Neural crest cell (in vitro differentiated cells): Measurements from ENCODE around the gene RPTOR. TPM values are rescaled to one million over a fixed set of nuclear protein-coding genes. Genes with fewer than 3 reads are reported as not detected.
"Not testable (repeated sequence)": the region's sequence is repeated elsewhere in the genome, so short reads cannot be mapped to it uniquely, and the experiment has no call there.

Source experiments
- DNase-seq: peaks from one replicate; pipeline ENCODE4 v3.0.0; 2021; ENCODE audit warnings: low read depth, mixed read lengths, low spot score
- H3K27ac Mint-ChIP-seq: one replicate; pipeline ENCODE4 v1.8.0; 2021; ENCODE audit warnings: mild to moderate bottlenecking, mixed read lengths; ENCODE audit not compliant: unreplicated experiment
- H3K27me3 Mint-ChIP-seq: 2 replicates; pipeline ENCODE4 v1.8.0; 2021; ENCODE audit warnings: low read depth, mild to moderate bottlenecking, mixed read lengths
- H3K36me3 Mint-ChIP-seq: 2 replicates; pipeline ENCODE4 v1.8.0; 2021; ENCODE audit warnings: low read depth, mild to moderate bottlenecking, mixed read lengths
- H3K4me1 Mint-ChIP-seq: 2 replicates; pipeline ENCODE4 v1.8.0; 2021; ENCODE audit warnings: mixed read lengths
- H3K4me3 Mint-ChIP-seq: one replicate; pipeline ENCODE4 v1.8.0; 2021; ENCODE audit warnings: mild to moderate bottlenecking, mixed read lengths
- H3K9me3 Mint-ChIP-seq: 2 replicates; pipeline ENCODE4 v1.8.0; 2021; ENCODE audit warnings: mixed read lengths
- total RNA-seq: library from RNA; stranded (reverse); gene quantifications from 2 replicates; pipeline ENCODE4 v1.2.1, GENCODE V29; 2021
- TF ChIP-seq, protein P1 (sequence below): fragments of 200-600 bp; sonication (generic); conservative IDR thresholded peaks from 2 replicates; pipeline ENCODE4 v1.5.0; 2021; ENCODE audit warnings: antibody characterized with exemption, mild to moderate bottlenecking

Gene RPTOR
- total RNA-seq, 1 donor from 2014 or later, result 41.1 TPM

DNA sequence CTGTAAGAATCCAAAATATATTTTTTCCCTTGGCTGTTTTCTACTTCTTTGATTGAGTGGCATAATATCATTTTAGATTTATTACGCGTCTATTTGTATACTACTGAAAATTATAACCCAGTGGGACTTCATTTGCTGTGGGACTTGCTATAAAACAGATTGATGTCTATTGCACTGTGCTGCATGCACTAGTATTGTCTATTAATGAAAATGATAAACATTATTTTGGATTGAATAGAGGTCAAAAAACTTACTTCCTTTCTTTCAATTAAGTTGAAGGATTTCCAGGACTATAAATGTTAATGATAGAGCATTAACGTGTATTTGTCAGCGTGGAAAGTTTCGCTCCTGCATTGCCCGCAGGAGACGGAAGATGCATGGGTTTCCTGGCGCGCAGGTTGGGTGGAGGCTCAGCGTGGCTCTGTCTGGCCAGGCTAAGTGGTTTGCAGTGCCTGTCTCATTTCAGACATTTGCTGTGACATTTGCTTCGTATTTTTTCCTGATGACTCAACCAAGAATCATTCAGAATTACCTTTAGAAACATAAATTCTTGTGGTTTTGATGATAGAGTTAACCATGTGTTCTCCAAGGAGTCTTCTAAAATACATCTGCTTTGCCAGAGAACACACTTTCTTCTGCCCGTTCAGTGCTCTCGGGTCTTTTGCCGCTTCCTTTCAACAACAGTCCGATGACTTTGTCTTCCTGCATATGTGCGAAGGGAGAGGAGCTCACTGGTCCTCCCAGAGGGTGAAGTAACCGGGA is 216.7 kb downstream of the RPTOR start:
- TF ChIP-seq, protein P1, sequence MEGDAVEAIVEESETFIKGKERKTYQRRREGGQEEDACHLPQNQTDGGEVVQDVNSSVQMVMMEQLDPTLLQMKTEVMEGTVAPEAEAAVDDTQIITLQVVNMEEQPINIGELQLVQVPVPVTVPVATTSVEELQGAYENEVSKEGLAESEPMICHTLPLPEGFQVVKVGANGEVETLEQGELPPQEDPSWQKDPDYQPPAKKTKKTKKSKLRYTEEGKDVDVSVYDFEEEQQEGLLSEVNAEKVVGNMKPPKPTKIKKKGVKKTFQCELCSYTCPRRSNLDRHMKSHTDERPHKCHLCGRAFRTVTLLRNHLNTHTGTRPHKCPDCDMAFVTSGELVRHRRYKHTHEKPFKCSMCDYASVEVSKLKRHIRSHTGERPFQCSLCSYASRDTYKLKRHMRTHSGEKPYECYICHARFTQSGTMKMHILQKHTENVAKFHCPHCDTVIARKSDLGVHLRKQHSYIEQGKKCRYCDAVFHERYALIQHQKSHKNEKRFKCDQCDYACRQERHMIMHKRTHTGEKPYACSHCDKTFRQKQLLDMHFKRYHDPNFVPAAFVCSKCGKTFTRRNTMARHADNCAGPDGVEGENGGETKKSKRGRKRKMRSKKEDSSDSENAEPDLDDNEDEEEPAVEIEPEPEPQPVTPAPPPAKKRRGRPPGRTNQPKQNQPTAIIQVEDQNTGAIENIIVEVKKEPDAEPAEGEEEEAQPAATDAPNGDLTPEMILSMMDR, result no peak
- H3K27ac Mint-ChIP-seq, result no peak overlapping the region
- no peaks in the 10 kb centered on the region for H3K27me3 Mint-ChIP-seq
- peaks cover 3% of the 10 kb centered on the region for H3K36me3 Mint-ChIP-seq
- no peak for DNase-seq
- peaks cover 7% of the 10 kb centered on the region for H3K4me1 Mint-ChIP-seq
- no peaks in the 10 kb centered on the region for H3K9me3 Mint-ChIP-seq
- no peak overlapping the region for H3K4me3 Mint-ChIP-seq

DNA sequence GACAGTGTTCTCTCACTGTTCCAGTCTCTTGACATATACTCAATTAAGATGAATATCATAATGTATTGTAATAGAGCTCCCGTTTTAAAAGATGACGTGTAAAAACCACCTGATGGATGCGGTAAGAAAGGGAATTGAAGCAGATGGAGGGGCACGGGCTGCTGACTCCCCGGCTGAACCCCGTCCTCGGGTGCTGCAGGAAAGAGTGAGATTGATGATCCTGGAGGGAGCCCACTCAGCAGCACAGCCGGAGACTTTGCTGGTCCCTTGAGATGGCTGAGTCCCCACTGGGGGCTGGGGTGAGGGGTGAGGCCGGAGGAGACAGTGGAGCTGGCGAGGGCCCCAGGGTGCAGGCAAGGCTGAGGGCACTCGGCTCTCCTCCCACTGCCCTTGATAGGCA is 217.4 kb downstream of the RPTOR start:
- TF ChIP-seq, protein P1, result no peak
- DNase-seq, result no peak
- Mint-ChIP-seq H3K4me1 (peaks cover 7% of the 10 kb centered on the region), H3K27ac (peak overlapping the region; percentile 3), H3K4me3 (no peak overlapping the region), H3K9me3 (no peaks in the 10 kb centered on the region), H3K36me3 (peaks cover 3% of the 10 kb centered on the region), H3K27me3 (no peaks in the 10 kb centered on the region)

DNA sequence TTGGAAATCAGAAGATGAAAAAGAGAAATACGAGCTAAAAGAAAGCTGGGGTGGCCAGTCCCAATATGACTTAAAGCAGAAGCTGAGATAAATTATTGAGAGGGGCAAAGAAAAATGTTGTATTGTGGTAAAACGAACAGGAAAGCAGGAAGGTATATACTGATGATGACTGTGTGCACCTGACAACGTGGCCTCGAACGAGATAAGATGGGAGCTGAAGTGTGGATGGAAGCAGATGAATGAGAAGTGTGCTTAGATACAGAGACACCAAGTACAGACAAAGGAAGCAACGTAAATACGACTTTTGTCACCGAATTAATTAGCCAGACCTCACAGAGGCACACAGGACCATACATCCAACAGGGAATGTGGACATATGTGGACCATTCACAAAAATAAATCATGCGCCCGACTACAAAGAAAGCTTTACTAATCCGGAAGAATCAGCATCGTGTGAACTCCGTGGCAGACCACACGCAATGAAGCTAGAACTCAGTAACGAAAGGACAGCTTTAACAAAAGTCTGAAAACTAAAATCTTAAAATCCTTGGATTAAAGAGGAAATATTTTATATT is 218.7 kb downstream of the RPTOR start:
- Mint-ChIP-seq H3K27me3 (no peaks in the 10 kb centered on the region), H3K9me3 (no peaks in the 10 kb centered on the region), H3K36me3 (no peaks in the 10 kb centered on the region), H3K4me3 (no peak overlapping the region), H3K4me1 (peaks cover 7% of the 10 kb centered on the region), H3K27ac (no peak overlapping the region)
- DNase-seq, result no peak
- TF ChIP-seq, protein P1, result no peak

DNA sequence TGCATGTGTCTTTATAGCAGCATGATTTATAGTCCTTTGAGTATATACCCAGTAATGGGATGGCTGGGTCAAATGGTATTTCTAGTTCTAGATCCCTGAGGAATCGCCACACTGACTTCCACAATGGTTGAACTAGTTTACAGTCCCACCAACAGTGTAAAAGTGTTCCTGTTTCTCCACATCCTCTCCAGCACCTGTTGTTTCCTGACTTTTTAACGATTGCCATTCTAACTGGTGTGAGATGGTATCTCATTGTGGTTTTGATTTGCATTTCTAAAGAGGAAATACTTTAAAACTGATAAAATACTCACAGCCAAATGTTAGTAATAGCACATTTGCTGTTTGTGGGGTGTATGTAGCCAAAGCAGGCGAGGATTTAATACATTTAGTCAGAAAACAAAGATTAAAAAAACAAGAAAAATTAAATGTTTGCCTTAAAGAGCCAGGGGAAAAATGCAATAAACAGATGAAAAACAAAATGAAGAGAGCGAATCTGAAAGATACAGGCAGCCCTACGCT is 220.0 kb downstream of the RPTOR start:
- not testable (repeated sequence) for DNase-seq, H3K4me1 Mint-ChIP-seq, H3K36me3 Mint-ChIP-seq, H3K27ac Mint-ChIP-seq, H3K4me3 Mint-ChIP-seq, H3K9me3 Mint-ChIP-seq, H3K27me3 Mint-ChIP-seq

DNA sequence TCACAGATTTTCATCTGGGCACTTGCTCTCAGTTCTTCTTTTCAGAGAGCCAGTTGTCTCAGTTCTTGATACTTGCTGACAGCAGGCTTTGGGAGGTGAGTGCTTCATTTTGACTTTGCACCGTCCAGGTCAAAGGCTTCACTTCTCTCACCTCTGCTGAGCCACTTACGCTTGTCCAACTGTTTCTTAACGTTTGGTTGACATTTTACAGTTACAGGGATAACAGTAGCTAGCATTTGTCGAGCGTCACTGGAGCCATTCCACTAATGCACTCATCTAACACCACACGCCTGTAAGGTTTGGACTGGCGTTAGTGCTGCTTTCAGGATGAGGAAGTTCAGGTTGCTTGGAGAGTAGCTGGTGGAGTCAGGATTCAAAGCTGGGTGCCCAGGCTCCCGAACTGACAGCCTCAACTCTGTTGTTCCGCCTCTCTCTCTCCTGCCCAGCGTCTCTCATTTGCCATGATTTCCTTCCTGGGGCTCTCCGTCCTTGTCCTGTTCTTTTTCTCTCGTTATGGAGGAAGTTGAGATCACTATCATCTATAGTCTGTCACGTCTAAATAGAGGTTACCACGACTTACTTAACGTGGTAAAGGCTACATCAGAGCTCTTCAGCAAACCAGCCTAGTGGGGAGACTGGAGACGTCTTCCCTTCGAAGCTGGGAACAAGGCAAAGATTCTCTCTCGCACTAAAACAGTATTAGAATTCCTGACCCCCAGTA is 220.8 kb downstream of the RPTOR start:
- Mint-ChIP-seq H3K27me3 (no peaks in the 10 kb centered on the region), H3K9me3 (no peaks in the 10 kb centered on the region), H3K4me1 (peaks cover 3% of the 10 kb centered on the region), H3K4me3 (no peak overlapping the region), H3K36me3 (no peaks in the 10 kb centered on the region), H3K27ac (peak overlapping the region; percentile 29)
- no peak for DNase-seq
- TF ChIP-seq, protein P1, result no peak
